Measurements from ENCODE around the gene MARCHF9. TPM values are rescaled to one million over a fixed set of nuclear protein-coding genes. Genes with fewer than 3 reads are reported as not detected.

MARCHF9 gene
- total RNA-seq, 4 donors from 2014 or later: 3.4 to 11.1 (median 7.9) TPM

GRCh38 chr12:57783466-57783801 is 28.5 kb downstream of the MARCHF9 start:
- H3K36me3 ChIP-seq: peaks cover 0 to 66% of the 10 kb centered on the region in 2 donors
- no peaks in the 10 kb centered on the region for H3K27me3 ChIP-seq
- peak overlapping the region in 2 of 4 donors; percentile 79 to 82 for H3K27ac ChIP-seq
- peak overlapping the region; percentile 69 to 95 for H3K4me3 ChIP-seq
- TF ChIP-seq, protein P1, sequence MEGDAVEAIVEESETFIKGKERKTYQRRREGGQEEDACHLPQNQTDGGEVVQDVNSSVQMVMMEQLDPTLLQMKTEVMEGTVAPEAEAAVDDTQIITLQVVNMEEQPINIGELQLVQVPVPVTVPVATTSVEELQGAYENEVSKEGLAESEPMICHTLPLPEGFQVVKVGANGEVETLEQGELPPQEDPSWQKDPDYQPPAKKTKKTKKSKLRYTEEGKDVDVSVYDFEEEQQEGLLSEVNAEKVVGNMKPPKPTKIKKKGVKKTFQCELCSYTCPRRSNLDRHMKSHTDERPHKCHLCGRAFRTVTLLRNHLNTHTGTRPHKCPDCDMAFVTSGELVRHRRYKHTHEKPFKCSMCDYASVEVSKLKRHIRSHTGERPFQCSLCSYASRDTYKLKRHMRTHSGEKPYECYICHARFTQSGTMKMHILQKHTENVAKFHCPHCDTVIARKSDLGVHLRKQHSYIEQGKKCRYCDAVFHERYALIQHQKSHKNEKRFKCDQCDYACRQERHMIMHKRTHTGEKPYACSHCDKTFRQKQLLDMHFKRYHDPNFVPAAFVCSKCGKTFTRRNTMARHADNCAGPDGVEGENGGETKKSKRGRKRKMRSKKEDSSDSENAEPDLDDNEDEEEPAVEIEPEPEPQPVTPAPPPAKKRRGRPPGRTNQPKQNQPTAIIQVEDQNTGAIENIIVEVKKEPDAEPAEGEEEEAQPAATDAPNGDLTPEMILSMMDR (IDR thresholded peaks at IDR 0.05): no peak
- TF ChIP-seq EP300 (IDR thresholded peaks at IDR 0.05) (no peak), POLR2AphosphoS5 (IDR thresholded peaks at IDR 0.05) (no peak), POLR2A (IDR thresholded peaks at IDR 0.05) (no peak)
- H3K4me1 ChIP-seq: peaks cover 3 to 22% (median 6%) of the 10 kb centered on the region in 3 donors
- WGBS, 2 donors (ENCODE audit: low coverage in 1 of 2): 80 to 100% methylated on average over 8 to 11 of the region's 12 CpGs
- ATAC-seq: no peak
- H3K9me3 ChIP-seq: no peaks in the 10 kb centered on the region

GRCh38 chr12:57783861-57784260 is 29.0 kb downstream of the MARCHF9 start:
- H3K4me3 ChIP-seq: peak overlapping the region in 1 of 2 donors; percentile 95
- WGBS, 2 donors (ENCODE audit: low coverage in 1 of 2): 82 to 83% methylated on average over 5 to 6 of the region's 11 CpGs
- H3K36me3 ChIP-seq: peaks cover 0 to 66% of the 10 kb centered on the region in 2 donors
- no peaks in the 10 kb centered on the region for H3K27me3 ChIP-seq
- peaks cover 3 to 22% (median 6%) of the 10 kb centered on the region in 3 donors for H3K4me1 ChIP-seq
- TF ChIP-seq POLR2A (IDR thresholded peaks at IDR 0.05): no peak
- no peak for TF ChIP-seq EP300 (IDR thresholded peaks at IDR 0.05)
- TF ChIP-seq POLR2AphosphoS5 (IDR thresholded peaks at IDR 0.05): no peak
- TF ChIP-seq, protein P1 (IDR thresholded peaks at IDR 0.05): no peak
- ATAC-seq: no peak
- no peaks in the 10 kb centered on the region for H3K9me3 ChIP-seq
- H3K27ac ChIP-seq: no peak overlapping the region

- peaks cover 6 to 96% of the 10 kb centered on the region in 2 donors for H3K36me3 ChIP-seq
- ATAC-seq: no peak
- H3K27me3 ChIP-seq: no peaks in the 10 kb centered on the region
- no peaks in the 10 kb centered on the region for H3K9me3 ChIP-seq
- H3K4me3 ChIP-seq: no peak overlapping the region
- 20 to 50% methylated on average over 1 of the region's 1 CpG for WGBS, 2 donors (ENCODE audit: low coverage in 1 of 2)
- H3K27ac ChIP-seq: no peak overlapping the region
- TF ChIP-seq POLR2A (IDR thresholded peaks at IDR 0.05): no peak
- no peaks in the 10 kb centered on the region for H3K4me1 ChIP-seq
These were observed 39.0 kb downstream of the MARCHF9 start for GRCh38 chr12:57793920-57794319.

DNA sequence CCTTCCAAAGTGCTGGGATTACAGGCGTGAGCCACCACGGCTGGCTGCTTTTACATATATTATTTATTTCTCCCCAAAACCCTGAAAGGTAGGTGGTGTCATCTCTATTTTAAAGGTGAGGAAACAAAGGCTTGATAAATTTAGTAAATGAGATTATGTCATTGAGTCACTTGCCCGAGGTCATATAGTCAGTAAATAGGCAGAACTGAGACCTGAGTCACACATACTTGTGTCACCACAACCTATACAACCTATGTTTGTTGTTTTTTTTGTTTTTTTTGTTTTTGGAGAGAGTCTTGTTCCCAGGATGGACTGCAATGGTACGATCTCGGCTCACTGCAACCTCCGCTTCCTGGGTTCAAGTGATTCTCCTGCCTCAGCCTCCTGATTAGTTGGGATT is 40.5 kb downstream of the MARCHF9 start:
- no peaks in the 10 kb centered on the region for H3K4me1 ChIP-seq
- H3K27me3 ChIP-seq: no peaks in the 10 kb centered on the region
- no peaks in the 10 kb centered on the region for H3K9me3 ChIP-seq
- TF ChIP-seq POLR2A (IDR thresholded peaks at IDR 0.05): no peak
- TF ChIP-seq, protein P1 (IDR thresholded peaks at IDR 0.05): no peak
- TF ChIP-seq POLR2AphosphoS5 (IDR thresholded peaks at IDR 0.05): no peak
- TF ChIP-seq EP300 (IDR thresholded peaks at IDR 0.05): no peak
- ATAC-seq: no peak
- H3K27ac ChIP-seq: no peak overlapping the region
- H3K4me3 ChIP-seq: no peak overlapping the region
- peaks cover 6 to 96% of the 10 kb centered on the region in 2 donors for H3K36me3 ChIP-seq
- 91% methylated on average over 6 of the region's 6 CpGs; no CpG with 5 or more reads in 1 of the 2 donors for WGBS, 2 donors (ENCODE audit: low coverage in 1 of 2)

GRCh38 chr12:57796996-57797395 is 42.1 kb downstream of the MARCHF9 start:
- no peaks in the 10 kb centered on the region for H3K27me3 ChIP-seq
- 90 to 94% methylated on average over 1 of the region's 1 CpG for WGBS, 2 donors (ENCODE audit: low coverage in 1 of 2)
- no peaks in the 10 kb centered on the region for H3K9me3 ChIP-seq
- H3K4me1 ChIP-seq: no peaks in the 10 kb centered on the region
- H3K27ac ChIP-seq: no peak overlapping the region
- no peak for ATAC-seq
- no peak for TF ChIP-seq POLR2A (IDR thresholded peaks at IDR 0.05)
- TF ChIP-seq, protein P1 (IDR thresholded peaks at IDR 0.05): no peak
- no peak for TF ChIP-seq EP300 (IDR thresholded peaks at IDR 0.05)
- no peak for TF ChIP-seq POLR2AphosphoS5 (IDR thresholded peaks at IDR 0.05)
- H3K4me3 ChIP-seq: no peak overlapping the region
- H3K36me3 ChIP-seq: peaks cover 6 to 100% of the 10 kb centered on the region in 2 donors
